Immature natural killer cell (primary cell): ENCODE measurements around the gene MYOF. TPM values are rescaled to one million over a fixed set of nuclear protein-coding genes. Genes with fewer than 3 reads are reported as not detected.
"Not testable (repeated sequence)": the region's sequence is repeated elsewhere in the genome, so short reads cannot be mapped to it uniquely, and the experiment has no call there.

Source experiments
- DNase-seq, 3 donors: peaks; one replicate each; pipeline ENCODE4 v3.0.0; 2022; ENCODE audit warnings: mixed read lengths in 1 of 3
- H3K27ac Mint-ChIP-seq, 6 donors: one replicate each; pipeline ENCODE4 v1.8.0; 2020; ENCODE audit warnings: mixed read lengths in 6 of 6, mild to moderate bottlenecking in 5 of 6, inconsistent platforms in 4 of 6, moderate library complexity in 3 of 6
- H3K27me3 Mint-ChIP-seq, 3 donors: one replicate each; pipeline ENCODE4 v1.8.0; 2020 to 2021; ENCODE audit warnings: low read depth in 3 of 3, mild to moderate bottlenecking in 3 of 3, mixed read lengths in 3 of 3, moderate library complexity in 3 of 3, inconsistent platforms in 1 of 3
- H3K36me3 Mint-ChIP-seq, 3 donors: one replicate each; pipeline ENCODE4 v1.8.0; 2020; ENCODE audit warnings: mixed read lengths in 3 of 3, inconsistent platforms in 2 of 3, mild to moderate bottlenecking in 2 of 3
- H3K4me1 Mint-ChIP-seq, 2 donors: one replicate each; pipeline ENCODE4 v1.8.0; 2020; ENCODE audit warnings: inconsistent platforms in 2 of 2, mild to moderate bottlenecking in 2 of 2, mixed read lengths in 2 of 2, moderate library complexity in 1 of 2
- H3K4me3 Mint-ChIP-seq, 5 donors: one replicate each; pipeline ENCODE4 v1.8.0; 2020; ENCODE audit warnings: mild to moderate bottlenecking in 5 of 5, mixed read lengths in 5 of 5, inconsistent platforms in 3 of 5, moderate library complexity in 3 of 5
- H3K9me3 Mint-ChIP-seq, 6 donors: one replicate each; pipeline ENCODE4 v1.8.0; 2020; ENCODE audit warnings: mild to moderate bottlenecking in 6 of 6, mixed read lengths in 6 of 6, inconsistent platforms in 4 of 6, moderate library complexity in 3 of 6
- polyA plus RNA-seq, 3 donors: library from polyadenylated mRNA; unstranded; fragments of 300-500 nt; fragmentation: Illumina TruSeq; gene quantifications; one replicate each; pipeline ENCODE4 v1.2.3, GENCODE V29; 2021

MYOF gene
- polyA plus RNA-seq, 3 donors from 2014 or later, result 0.21 to 0.33 TPM; not detected in 1

DNA sequence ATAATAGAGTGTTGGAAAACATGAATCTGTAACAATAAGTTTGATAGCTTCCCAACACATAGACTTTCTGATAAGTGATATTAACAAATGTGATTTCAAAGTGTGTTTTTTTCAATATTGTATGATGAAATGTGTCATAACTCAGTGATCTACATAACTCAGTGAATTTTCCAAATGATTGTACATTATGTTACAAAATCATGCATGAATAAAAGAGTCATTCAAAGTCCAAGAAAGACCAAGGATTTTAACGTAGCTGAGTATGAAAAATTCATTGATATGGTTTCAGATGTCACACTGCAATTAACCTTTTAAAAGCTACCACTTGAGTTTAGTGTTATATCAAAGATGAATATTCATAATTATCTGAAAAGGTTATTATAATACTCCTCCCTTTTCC lies 111.2 kb downstream of the MYOF start:
- H3K4me1 Mint-ChIP-seq, result no peaks in the 10 kb centered on the region
- no peak overlapping the region for H3K4me3 Mint-ChIP-seq
- H3K9me3 Mint-ChIP-seq, result no peaks in the 10 kb centered on the region
- H3K27me3 Mint-ChIP-seq, result peaks cover 0 to 4% (median 2%) of the 10 kb centered on the region in 3 donors
- no peak overlapping the region for H3K27ac Mint-ChIP-seq
- DNase-seq, result no peak
- no peaks in the 10 kb centered on the region for H3K36me3 Mint-ChIP-seq

DNA sequence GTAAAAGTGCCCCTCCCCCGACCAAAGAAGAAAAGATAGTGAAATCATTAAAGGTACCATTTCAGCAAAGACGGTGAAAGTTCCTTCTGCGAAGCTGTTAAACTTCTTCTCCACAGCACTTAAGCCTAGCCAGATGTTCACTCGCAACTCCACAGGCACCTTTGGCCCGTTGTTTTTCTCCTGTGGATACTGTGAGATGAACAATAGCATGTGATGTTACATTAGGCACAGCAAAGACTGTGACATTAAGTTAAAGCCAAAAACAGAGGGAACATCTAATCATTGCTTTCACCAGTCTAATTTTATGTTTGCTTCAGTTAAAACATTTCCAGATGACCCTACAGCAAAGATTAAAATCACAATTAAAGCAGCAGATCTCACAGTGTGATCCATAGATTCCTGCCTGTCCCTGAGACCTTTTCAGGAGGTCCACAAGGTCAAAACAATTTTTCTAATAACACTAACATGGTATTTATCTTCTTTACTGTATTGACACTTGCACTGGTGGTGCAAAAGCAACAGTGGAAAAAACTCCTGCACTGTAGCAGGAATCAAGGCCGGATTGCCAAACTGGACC lies 112.5 kb downstream of the MYOF start:
- Mint-ChIP-seq H3K36me3 (no peaks in the 10 kb centered on the region), H3K9me3 (no peaks in the 10 kb centered on the region), H3K4me1 (no peaks in the 10 kb centered on the region), H3K27ac (no peak overlapping the region), H3K27me3 (peaks cover 0 to 4% (median 2%) of the 10 kb centered on the region in 3 donors), H3K4me3 (no peak overlapping the region)
- DNase-seq, result no peak

DNA sequence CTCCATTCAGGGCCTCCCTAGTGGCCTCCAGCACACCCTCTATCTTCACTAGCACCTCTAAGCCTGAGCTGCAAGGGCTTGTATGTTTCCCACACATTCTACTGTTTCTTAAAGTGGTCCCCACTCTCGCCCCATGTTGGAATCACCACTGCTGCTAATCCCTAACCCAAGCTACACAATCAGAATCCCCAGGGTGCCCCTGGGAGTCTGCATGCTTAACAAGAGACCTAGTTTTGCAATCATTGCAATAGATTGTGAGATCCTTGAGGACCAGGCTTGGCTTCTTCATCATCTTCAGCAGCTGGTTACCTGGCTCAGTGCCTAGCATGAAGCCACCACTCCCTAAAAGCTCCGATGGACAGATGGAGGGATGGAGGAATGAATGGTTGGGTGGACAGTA lies 113.9 kb downstream of the MYOF start:
- Mint-ChIP-seq H3K4me3 (no peak overlapping the region), H3K4me1 (no peaks in the 10 kb centered on the region), H3K36me3 (no peaks in the 10 kb centered on the region), H3K9me3 (no peaks in the 10 kb centered on the region), H3K27me3 (peaks cover 0 to 4% (median 2%) of the 10 kb centered on the region in 3 donors), H3K27ac (no peak overlapping the region)
- no peak for DNase-seq

DNA sequence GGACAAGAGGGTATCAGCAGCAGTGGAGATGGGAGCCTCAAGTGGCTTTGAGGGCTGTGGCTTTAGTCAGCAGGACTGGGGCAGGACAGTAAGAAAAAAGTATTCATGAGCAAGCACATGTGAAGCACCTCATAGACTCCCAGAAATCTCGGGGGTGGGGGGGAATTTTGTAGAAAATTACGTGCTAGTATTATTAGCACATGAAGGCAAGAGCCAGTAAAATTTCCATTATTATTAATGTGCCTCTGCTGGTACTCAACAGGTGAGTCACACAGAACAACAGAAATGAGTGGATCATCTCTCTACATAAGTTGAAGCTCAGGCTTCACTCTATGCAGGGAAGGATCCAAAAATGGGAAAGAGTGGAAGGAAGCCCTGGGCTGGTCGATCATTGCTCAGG lies 114.5 kb downstream of the MYOF start:
- Mint-ChIP-seq H3K27me3 (peaks cover 0 to 4% (median 2%) of the 10 kb centered on the region in 3 donors), H3K4me1 (no peaks in the 10 kb centered on the region), H3K4me3 (no peak overlapping the region), H3K27ac (no peak overlapping the region), H3K9me3 (no peaks in the 10 kb centered on the region), H3K36me3 (no peaks in the 10 kb centered on the region)
- no peak for DNase-seq

DNA sequence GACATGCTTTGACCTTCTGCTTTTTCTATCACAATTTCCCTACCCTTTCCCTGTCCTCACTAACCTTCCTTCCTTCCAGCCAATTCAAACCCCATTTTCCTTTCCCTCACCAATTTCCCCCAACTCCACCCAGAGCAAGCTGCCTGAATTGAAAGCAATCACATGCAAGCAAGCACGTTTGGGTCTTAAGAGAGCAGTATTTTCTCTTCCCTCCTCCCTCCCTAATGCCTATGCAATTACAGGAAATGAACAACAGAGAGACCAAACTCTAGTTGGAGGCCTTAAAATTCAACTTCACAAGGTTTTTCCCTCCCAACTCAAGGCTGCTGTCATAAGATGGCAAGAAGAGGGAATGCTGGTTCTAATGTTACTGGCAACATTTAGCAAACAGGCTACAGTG lies 117.2 kb downstream of the MYOF start:
- H3K4me1 Mint-ChIP-seq, result no peaks in the 10 kb centered on the region
- no peak overlapping the region for H3K27ac Mint-ChIP-seq
- H3K4me3 Mint-ChIP-seq, result no peak overlapping the region
- no peaks in the 10 kb centered on the region for H3K9me3 Mint-ChIP-seq
- H3K36me3 Mint-ChIP-seq, result no peaks in the 10 kb centered on the region
- DNase-seq, result no peak
- H3K27me3 Mint-ChIP-seq, result peaks cover 0 to 4% (median 4%) of the 10 kb centered on the region in 3 donors

DNA sequence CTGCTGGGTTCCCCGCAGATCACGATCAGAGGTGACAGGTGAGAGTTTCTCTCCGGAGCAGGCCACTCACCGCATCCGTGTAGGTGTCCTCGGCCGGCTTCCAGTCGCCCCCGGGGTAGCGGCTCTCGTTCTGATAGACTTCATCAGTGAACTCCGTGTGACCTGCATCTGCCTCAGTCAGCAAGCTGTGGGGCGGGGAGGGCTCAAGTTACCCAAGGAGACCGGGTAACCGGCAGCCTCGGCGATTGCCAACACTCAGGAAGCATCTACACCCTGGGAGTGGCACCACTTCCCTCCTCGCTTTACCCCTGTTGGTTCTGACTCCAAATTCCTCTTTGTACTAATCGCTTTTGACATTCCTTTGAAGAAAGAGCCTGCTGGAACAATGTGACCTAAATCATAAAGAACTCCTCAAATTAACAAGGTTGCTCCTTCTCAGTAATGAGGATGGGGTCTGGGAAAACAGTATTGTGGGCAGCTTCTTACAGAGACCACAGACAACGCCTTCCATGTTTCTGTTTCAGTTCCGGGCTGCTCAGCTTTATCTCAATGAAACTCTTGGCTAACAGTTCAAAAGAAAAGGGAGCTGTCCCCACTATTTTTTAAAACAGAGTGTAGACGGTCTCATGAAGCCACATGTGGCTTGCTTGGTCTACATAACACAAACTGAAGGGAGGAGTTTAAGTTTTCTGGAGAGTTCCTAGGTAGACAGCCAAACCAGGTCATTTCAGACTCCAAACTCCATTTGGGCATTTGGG lies 118.1 kb downstream of the MYOF start:
- Mint-ChIP-seq H3K9me3 (no peaks in the 10 kb centered on the region), H3K36me3 (no peaks in the 10 kb centered on the region), H3K4me1 (no peaks in the 10 kb centered on the region), H3K27ac (no peak overlapping the region), H3K27me3 (peaks cover 0 to 4% (median 0%) of the 10 kb centered on the region in 3 donors), H3K4me3 (no peak overlapping the region)
- no peak for DNase-seq

DNA sequence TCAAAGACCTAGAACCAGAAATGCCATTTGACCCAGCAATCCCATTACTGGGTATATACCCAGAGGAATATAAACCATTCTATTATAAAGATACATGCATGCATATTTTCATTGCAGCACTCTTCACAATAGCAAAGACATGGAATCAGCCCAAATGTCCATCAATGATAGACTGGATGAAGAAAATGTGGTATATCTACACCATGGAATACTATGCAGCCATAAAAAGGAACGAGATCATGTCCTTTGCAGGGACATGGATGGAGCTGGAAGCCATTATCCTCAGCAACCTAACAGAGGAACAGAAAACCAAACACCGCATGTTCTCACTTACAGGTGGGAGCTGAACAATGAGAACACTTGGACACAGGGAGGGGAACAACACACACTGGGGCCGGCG lies 123.7 kb downstream of the MYOF start:
- DNase-seq, H3K27me3 Mint-ChIP-seq, H3K4me1 Mint-ChIP-seq, H3K36me3 Mint-ChIP-seq, H3K27ac Mint-ChIP-seq, H3K9me3 Mint-ChIP-seq, H3K4me3 Mint-ChIP-seq: not testable (repeated sequence)

DNA sequence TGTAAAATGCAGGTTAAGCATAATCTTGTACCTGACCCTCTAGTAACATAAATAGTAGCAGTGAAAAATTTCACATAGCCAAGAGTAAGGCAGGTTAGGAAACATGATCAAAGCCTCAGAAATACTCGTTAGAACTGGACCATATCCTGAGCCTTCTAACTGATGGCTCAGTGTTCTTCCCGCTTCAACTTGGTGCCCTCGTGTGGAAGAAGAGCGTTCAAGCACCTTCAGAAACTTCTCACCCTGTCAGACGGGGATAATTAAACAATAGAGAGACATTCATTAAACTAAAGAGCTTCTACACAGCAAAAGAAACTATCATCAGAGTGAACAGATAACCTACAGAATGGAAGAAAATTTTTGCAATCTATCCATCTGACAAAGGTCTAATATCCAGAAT lies 124.5 kb downstream of the MYOF start:
- Mint-ChIP-seq H3K9me3 (no peaks in the 10 kb centered on the region), H3K36me3 (no peaks in the 10 kb centered on the region), H3K4me1 (no peaks in the 10 kb centered on the region), H3K4me3 (no peak overlapping the region), H3K27ac (no peak overlapping the region), H3K27me3 (peaks cover 5 to 7% (median 6%) of the 10 kb centered on the region in 3 donors)
- no peak for DNase-seq

DNA sequence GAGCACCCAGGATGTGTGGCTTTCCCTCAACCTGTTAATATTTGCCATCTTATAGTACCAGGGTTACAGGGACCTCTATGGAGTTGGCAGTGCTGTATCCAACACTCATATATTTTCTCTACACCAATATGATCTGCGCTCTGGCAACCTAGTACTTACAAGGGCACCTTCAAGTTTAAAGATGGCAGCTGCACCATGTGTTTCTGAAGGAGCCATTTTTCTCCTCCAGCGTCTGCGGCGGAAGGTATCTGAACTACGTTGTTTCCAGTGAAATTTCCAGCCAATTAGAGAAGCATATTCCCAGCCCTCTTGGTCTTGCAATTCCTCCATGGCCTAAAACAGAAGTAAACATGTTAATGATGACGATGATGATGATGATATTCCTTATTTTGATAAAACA lies 125.6 kb downstream of the MYOF start:
- no peak for DNase-seq
- H3K27ac Mint-ChIP-seq, result no peak overlapping the region
- no peaks in the 10 kb centered on the region for H3K36me3 Mint-ChIP-seq
- H3K4me3 Mint-ChIP-seq, result no peak overlapping the region
- no peaks in the 10 kb centered on the region for H3K4me1 Mint-ChIP-seq
- no peaks in the 10 kb centered on the region for H3K9me3 Mint-ChIP-seq
- H3K27me3 Mint-ChIP-seq, result peaks cover 5 to 9% (median 6%) of the 10 kb centered on the region in 3 donors

DNA sequence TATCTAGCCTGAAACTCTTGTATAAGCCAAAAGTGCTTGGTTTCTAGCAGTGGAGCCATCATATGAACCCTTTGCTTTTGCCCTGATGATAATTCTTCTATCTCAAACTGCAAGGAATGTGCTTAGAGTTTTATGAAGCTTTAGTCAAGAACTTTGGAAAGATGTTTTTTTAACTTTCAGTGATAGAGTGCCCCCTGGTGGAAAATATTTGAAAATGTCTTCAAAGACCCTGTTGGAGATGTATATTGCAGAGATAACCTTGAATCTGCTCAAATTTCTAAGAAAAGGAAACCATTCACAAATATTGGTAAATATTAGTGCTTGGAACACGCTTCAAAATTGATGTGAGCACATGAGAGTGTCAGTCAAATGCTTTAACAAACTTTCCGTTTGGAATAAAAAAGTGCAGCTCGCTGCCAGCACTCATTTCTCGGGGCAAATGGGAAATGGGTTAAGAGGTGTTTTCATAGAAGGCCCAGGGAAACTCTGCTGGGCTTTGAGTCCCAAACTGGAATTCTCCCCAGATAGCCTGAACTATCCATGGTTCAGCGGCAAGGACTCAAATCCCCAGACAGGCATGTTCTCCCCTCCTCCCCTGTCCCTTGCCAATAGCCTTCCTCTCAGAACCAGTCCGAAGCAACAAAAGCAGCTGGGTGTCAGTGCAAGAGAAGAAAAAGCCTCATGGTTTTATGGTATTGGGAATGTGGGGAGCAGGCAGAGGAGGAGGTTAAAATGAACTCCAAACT lies 129.3 kb downstream of the MYOF start:
- Mint-ChIP-seq H3K4me1 (no peaks in the 10 kb centered on the region), H3K27me3 (peaks cover 4 to 10% (median 5%) of the 10 kb centered on the region in 3 donors), H3K36me3 (no peaks in the 10 kb centered on the region), H3K4me3 (no peak overlapping the region), H3K9me3 (no peaks in the 10 kb centered on the region), H3K27ac (no peak overlapping the region)
- peak; percentile 13 to 23 (median 19) for DNase-seq

DNA sequence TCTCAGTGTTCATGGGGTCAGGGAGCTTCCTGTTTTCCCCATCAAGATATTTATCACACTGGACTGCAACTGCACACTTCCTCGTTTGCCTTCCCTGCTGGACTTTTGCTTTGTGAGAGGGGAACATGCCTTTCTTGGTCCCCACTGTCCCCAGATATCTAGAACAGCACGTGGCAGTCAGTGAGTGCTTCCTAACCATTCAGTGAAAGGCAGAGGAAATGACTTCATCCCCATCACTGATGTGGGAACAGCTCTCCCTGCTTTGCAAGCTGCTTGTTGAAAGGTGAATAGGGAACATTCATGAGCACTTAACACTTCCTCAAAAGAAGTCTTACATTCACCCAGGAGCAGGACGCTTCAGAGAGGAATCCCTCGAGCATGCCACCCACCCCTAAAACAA lies 135.4 kb downstream of the MYOF start:
- Mint-ChIP-seq H3K9me3 (no peaks in the 10 kb centered on the region), H3K36me3 (no peaks in the 10 kb centered on the region), H3K4me1 (no peaks in the 10 kb centered on the region), H3K27ac (no peak overlapping the region), H3K4me3 (no peak overlapping the region), H3K27me3 (peaks cover 0 to 5% (median 2%) of the 10 kb centered on the region in 3 donors)
- DNase-seq, result no peak

DNA sequence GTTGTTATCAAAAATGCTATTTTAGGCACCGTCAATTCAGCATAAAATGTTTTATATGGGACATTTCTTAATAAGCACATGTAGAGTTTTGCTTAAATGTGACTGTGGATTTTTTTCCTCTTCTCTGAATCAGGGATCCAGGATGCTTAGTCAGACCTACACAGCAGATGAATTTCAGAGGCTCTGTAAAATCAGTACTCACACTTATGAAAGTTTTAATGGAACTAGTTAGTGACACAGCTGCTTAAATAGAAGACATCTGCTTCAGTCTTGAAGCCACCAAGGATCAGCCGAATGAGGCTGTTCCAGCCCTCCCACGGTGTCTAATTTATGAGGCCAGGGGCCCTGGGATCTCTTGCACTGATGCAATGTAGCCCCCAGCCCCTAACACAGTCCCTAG lies 136.0 kb downstream of the MYOF start:
- no peaks in the 10 kb centered on the region for H3K4me1 Mint-ChIP-seq
- H3K27me3 Mint-ChIP-seq, result peaks cover 0 to 3% (median 2%) of the 10 kb centered on the region in 3 donors
- no peak overlapping the region for H3K27ac Mint-ChIP-seq
- H3K4me3 Mint-ChIP-seq, result no peak overlapping the region
- DNase-seq, result no peak
- no peaks in the 10 kb centered on the region for H3K9me3 Mint-ChIP-seq
- H3K36me3 Mint-ChIP-seq, result no peaks in the 10 kb centered on the region

DNA sequence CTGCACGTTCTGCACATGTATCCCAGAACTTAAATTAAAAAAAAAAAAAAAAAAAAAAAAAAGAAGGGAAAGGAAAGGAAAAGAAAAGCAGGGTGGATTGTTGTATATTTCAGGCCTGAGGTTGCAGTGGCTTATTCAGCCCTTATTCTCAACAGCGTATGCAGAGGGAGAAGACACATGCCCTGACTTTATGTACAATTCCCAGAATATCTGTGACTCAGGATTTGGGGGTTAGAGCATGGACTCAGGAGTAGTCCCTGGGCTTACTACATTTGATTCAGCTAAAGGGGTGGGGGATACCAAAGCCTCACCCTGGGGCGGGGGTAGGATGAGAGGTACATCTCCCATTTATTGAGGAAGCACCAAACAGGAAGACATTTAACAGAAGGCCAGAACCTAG lies 137.4 kb downstream of the MYOF start:
- Mint-ChIP-seq H3K9me3 (no peaks in the 10 kb centered on the region), H3K36me3 (no peaks in the 10 kb centered on the region), H3K27me3 (peaks cover 0 to 3% (median 2%) of the 10 kb centered on the region in 3 donors), H3K4me1 (no peaks in the 10 kb centered on the region), H3K27ac (no peak overlapping the region), H3K4me3 (no peak overlapping the region)
- DNase-seq, result no peak

DNA sequence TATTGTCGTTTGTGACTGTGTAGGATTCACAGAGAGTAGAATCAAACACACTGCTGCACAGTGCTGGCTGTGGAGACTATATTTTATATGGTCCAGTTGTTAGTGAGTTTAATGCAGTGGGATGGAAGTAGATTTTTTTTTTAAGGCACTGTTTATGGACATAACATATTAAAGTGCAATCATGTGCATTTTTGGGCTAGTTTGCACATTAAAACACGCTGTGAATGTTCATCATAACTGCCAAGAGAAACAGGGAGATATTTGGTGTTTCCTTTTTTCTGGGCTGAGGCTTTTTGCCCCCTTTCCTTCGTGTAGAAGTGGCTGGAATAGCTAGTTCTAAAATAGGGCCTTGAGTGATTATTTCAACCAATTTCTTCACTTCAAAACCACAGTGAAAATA lies 139.2 kb downstream of the MYOF start:
- H3K27ac Mint-ChIP-seq, result no peak overlapping the region

More for the DNA sequence above, 139.2 kb downstream of the MYOF start:
- Mint-ChIP-seq H3K36me3 (no peaks in the 10 kb centered on the region), H3K9me3 (no peaks in the 10 kb centered on the region), H3K4me1 (no peaks in the 10 kb centered on the region), H3K27me3 (peaks cover 0 to 2% (median 2%) of the 10 kb centered on the region in 3 donors), H3K4me3 (no peak overlapping the region)
- DNase-seq, result no peak
